ENCODE data around the gene ABHD13.
"Not testable (repeated sequence)": the region's sequence is repeated elsewhere in the genome, so short reads cannot be mapped to it uniquely, and the experiment has no call there.

The ABHD13 gene

DNA sequence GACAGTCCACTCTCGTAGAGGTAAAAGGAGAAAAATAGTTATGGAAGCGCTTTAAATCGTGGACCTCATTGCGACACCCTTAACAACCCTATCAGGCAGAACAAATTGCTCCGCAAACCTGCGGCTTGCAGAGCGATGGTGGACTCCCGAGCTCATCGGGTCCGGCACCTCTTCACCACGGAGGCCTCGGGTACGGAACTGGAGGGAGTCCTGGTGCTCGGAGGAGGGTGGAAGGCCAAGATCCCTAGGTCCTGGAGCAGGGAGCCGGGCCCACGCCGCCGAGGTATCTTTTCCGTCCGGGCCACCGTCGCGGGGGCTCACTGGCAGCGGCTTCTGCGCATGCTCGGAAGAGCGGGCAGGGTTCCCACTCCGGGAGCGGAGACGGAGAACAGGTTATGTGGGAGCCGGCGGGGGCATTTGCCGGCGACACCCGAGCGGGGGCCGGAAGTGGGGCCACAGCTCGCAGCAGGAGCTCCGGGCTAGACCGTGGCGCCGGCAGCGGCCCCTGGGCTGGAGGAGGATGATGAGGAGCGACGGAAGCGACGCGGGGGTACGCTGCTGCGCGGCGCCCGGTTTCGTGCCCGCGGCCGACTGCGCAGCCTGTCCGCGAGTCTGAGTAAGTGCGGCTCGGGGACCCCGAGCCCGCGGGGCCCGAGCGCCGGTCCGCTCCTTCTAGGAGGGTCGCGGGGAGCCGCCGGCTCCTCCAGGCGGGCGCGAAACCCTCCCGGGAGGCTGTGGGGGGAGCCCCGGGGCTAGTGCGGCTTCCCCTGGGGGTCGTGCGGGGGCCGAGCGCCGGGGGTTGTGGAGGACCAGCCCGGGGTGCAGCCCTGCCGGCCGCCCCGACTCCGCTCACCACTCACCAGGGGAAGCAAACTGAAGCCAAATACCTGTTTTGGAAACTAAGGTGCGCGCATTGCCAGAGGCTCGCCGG, at the start of gene ABHD13:
Gene ABHD13, plus strand, starts transcription at position 349 of the 931 bp plus-strand sequence. CDS start 10,827 bp downstream, outside the sequence.
- in situ Hi-C loops (cut with MboI; ENCODE audit: low sequenced_read_pairs), result no loop called here

DNA sequence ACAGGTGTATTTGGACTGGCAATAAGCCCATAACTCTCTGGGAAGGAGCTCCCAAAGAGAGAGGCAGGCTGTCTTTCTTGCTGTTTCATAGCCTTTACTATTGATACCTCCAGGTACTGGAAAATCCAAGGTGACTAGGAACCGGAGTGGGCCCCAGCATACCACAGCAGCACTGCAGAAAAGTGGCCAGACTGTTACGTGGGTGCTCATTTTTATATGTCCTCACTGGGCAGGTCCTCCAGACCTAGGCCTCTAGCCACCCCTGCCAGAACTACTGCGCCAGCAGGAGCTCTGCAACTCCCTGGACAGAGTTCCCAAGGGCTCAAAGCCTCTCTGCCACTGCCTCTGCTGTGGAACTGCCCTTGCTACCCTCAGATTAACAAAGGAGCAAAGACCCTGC, 49.3 kb upstream of the ABHD13 start:
- in situ Hi-C loops (cut with MboI; ENCODE audit: low sequenced_read_pairs), result loop anchor here (25.0 kb wide), 1 partner anchor 957 kb away; no protein-coding TSS in a partner anchor

DNA sequence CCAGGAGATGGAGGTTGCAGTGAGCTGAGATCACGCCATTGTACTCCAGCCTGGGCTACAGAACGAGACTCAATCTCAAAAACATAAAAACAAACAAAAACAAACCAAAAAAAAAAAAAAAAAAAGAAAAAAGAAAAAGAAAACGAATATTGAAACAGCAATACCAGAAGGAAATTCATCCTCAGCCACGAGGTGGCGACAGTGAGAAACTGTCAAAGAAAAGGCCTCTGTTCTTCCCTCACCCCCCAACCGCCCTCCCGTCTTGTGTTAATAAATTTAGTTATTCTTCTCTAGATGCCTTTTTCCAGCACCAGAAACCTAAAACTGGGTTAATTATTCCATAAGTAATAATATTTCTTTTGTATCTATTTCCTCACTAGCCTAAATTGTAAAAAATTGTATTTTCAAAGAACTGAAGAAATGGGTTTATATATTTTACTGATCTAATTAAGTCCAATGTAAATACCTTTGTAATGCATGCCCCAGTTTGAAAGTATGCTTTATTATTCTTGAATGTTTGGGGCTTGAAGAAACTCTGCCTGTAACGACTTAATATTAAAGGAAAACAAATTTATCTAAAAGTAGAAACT, 41.4 kb upstream of the ABHD13 start:
- in situ Hi-C loops (cut with MboI; ENCODE audit: low sequenced_read_pairs), result no loop called here

DNA sequence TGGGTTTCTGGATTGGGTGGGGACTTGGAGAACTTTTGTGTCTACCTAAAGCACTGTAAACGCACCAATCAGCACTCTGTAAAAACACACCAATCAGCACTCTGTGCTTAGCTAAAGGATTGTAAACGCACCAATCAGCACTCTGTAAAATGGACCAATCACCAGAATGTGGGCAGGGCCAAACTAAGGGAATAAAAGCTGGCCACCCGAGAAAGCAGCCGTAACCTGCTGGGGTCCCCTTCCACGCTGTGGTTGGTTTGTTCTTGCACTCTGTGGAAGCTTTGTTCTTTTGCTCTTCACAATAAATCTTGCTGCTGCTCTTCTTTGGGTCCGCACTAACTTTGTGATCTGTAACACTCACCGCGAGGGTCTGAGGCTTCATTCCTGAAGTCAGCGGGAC, 40.1 kb upstream of the ABHD13 start:
- in situ Hi-C loops (cut with MboI; ENCODE audit: low sequenced_read_pairs), result no loop called here

DNA sequence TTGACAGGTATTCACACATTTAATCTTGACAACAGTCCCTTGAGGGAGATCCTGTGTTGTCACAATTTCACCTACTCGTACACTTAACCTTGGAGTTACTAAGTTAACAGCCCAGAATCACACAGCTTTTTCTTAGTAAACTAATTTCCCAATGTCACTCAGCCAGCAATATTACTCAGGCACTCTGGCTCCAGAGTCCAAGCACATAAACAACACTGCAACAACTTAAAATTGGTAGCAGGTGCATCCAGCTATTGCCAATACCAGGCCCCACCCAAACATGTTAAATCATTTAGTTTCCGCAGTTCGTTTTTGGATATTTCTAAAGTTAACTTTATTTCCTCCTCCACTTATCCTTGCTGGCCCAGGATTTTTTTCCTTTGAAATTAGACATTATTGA, 35.5 kb upstream of the ABHD13 start:
- in situ Hi-C loops (cut with MboI; ENCODE audit: low sequenced_read_pairs), result no loop called here

DNA sequence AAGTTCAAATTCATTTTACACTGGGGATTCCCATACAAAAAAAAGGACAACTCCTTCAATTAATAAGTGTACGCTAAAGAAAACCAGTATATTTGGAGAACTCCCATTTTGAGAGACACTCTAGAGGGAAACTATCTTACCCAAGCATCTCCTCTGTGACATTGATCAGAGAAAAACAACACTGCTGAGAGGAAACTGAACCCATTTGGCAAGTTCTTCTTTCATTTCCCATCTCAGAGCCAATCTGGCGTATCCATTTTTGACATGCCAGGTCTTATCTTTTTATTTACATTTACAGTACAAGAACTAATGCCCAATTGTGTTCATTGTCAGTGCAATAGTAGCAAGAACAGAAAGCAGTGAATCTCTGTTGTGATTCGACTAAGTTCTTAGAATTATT, 33.0 kb upstream of the ABHD13 start:
- in situ Hi-C loops (cut with MboI; ENCODE audit: low sequenced_read_pairs), result no loop called here

DNA sequence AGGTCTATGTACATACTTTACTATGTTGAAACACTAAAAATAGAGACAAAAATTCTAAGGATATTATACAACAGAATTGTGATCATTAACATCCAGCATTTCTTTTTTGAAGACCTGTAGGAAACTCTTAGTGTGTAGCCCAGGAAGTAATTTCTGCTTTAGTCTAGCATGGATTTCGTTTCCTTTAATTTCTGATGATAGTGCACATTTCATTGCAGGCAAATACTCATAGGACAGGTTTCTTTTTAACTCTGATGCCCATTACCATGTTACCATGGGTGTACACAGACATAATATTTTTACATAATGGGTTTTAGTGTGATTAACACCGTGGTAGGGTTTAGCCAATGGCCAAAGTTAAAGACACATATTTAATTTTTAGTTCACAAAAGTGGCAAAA, 29.9 kb upstream of the ABHD13 start:
- in situ Hi-C loops (cut with MboI; ENCODE audit: low sequenced_read_pairs), result no loop called here

DNA sequence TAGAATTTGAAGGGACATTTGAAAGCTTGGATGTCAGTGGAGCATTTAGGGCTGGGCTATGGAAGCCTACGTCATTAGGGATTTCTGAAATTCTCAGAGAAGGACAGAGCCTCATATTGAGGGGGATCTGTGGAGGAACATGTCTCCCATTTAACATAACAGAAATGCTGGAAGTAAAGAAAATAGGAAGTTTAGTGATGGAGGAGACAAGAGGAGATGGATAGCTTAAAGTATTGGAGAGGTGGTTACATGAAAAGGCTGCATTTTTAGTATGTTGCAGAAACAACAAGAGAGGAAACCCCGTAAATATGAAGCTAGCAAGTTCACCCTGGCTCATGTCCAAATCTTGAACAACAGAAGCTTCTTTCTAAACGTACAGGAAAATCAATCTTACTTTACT, 27.3 kb upstream of the ABHD13 start:
- in situ Hi-C loops (cut with MboI; ENCODE audit: low sequenced_read_pairs), result no loop called here

DNA sequence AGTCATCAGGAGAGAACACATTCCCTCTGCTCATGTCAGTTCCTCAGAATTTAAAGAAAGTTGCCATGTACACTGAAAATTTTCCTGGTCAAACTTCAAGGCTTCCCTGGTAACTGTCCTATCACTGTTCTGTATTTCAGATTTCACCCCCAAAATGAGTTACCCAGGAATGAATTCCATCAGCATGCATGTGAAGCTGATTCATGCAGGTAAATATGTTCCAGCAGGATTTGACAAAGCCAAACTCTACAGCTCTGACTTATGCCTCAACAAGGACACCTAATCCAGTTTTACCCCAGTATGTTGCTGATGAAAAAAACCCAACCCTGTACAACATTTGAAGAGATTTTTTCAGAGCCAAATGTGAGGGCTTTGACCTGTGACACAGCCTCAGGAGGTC, 24.4 kb upstream of the ABHD13 start:
- in situ Hi-C loops (cut with MboI; ENCODE audit: low sequenced_read_pairs), result no loop called here

DNA sequence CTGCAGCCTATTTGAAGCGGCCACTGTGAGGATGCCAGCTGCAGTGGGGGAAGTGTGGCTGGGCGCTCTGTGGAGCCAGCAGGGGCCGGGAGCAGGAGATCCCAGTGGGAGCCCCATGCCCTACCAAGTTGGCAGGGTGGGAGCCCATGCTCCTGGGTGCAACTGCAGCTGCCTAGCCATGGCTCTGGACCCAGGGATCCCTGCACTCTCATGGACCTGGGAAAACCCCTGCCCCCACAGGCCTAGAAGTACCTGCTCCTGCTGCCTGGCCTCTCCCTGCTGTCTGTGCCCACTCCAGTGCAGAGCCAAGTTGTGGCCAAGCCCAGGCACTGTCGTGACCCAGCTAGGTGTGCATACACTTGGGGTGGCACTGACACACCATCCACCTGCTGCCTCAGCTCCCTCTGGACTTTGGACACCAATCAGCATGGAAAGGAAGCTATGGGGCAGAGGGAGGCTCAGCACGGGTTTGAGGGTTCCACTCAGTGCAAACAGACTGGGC, 23.7 kb upstream of the ABHD13 start:
- in situ Hi-C loops (cut with MboI; ENCODE audit: low sequenced_read_pairs), result no loop called here

DNA sequence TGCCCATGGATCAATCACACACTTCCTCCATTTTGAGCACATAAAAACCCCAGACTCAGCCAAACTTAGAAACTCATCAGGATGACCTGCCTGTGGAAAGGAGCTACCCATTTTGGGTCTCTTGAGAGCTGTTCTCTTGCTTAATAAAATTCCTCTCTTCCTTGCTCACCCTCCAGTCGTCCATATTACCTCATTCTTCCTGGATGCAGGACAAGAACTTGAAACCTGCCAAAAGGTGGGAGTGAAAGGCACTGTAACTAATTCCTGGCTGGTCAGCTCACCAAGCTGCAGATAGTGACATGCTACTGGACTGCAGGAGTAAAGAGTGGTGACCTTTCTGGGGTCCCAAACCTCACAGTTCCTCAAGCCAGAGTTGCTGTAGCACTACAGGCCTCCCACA, 23.0 kb upstream of the ABHD13 start:
- in situ Hi-C loops (cut with MboI; ENCODE audit: low sequenced_read_pairs), result no loop called here

DNA sequence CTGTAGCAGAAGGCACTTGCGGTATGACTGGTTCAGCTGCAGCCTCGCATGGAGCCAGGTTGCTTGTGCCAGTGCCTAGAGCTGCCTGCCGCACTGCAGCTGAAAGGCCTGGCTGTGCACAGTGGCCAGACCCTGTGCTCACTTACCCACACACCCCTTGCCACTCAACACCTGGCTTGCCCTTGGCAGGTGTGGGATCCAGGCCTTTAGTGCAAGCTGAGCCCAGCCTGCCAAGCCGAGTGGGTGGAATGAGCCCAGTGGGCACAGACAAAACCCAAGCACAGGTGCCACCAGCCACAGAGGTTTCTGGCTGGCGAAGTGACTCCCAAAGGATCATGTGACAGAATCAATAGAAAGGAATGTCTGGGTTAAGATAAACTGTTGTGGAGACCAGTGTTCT, 22.3 kb upstream of the ABHD13 start:
- in situ Hi-C loops (cut with MboI; ENCODE audit: low sequenced_read_pairs), result no loop called here

DNA sequence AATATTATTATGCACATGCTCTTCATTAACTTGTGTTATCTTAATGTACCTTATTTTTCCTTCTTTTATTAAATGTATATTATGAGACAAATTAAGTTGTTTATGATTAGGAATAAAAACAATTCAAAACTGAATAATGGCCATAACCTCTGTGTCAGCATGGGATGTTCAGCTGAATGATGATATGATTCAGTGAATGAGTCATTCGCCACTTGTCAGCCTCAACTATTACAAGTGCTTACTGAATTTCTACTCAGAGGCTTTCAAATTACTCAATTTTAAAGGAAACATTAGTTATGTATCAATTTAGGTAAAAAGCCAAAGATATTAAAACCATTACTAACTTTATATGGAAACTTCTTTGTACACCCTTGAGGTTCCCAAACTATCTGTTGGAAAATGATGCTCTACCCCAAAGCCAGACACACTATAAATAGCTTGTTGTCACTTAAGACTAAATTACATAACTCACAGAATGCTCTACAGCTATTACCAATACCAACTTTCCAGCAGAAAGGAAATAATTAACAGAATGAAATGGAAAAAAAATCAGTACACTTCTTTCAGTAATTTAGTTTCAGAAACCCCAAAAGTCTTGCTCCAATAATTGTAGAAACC, 17.3 kb upstream of the ABHD13 start:
- in situ Hi-C loops (cut with MboI; ENCODE audit: low sequenced_read_pairs), result no loop called here

DNA sequence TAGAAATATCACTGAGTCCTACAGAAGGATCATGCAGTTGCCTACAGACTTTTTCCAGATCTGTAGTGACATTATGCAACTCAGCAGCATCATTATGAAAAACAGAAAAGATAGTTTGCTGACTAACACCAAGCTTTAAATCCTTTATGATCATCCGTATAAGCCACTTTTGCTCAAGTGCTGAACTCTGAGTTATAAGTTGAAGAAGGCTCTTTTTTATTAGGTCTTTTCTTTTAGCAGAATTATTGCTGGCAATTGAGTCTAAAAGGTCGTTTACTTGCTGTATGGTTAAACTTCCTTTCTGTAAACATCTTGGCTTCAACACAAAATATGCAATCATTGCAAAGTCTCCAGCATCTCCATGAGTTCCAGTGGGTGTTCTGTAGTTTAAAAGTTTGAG, 7.6 kb upstream of the ABHD13 start:
- in situ Hi-C loops (cut with MboI; ENCODE audit: low sequenced_read_pairs), result no loop called here

DNA sequence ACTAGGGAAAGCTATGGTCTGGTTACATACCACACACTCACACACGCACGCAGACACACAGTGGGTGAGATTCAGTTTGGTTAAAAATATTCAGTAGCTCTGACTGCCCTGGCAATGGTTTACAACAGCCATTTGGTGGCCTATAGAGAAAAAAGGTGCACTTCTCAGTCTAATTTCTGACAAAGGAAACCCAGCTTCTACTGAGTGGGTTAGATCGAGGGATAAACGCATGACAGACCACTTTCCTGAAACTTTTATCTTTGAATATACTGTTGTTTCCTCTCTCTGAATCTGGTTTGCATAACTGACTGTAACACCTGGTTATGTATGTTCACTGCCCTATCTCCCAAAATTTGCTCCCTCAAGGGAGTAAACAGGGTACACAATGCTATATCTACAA, 5.3 kb upstream of the ABHD13 start:
- in situ Hi-C loops (cut with MboI; ENCODE audit: low sequenced_read_pairs), result no loop called here

DNA sequence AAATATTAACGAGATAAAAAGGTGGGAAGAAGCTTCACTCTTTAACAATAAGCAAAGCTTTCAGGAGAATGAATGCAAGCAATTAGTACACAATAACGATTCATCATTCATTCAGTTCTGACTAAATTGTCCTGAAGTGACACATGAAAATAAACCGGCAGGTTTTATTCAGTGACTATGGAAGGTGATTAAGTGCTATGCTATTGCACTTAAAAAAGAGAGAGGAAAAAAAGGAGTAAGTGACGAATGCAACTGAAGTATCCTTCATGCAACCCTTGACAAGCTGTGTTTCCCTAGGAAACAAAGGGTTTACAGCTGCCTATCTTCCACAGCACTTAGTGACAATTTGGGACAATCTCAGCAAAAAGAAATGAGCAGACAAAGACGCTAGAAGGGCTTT, 4.2 kb upstream of the ABHD13 start:
- in situ Hi-C loops (cut with MboI; ENCODE audit: low sequenced_read_pairs), result no loop called here

DNA sequence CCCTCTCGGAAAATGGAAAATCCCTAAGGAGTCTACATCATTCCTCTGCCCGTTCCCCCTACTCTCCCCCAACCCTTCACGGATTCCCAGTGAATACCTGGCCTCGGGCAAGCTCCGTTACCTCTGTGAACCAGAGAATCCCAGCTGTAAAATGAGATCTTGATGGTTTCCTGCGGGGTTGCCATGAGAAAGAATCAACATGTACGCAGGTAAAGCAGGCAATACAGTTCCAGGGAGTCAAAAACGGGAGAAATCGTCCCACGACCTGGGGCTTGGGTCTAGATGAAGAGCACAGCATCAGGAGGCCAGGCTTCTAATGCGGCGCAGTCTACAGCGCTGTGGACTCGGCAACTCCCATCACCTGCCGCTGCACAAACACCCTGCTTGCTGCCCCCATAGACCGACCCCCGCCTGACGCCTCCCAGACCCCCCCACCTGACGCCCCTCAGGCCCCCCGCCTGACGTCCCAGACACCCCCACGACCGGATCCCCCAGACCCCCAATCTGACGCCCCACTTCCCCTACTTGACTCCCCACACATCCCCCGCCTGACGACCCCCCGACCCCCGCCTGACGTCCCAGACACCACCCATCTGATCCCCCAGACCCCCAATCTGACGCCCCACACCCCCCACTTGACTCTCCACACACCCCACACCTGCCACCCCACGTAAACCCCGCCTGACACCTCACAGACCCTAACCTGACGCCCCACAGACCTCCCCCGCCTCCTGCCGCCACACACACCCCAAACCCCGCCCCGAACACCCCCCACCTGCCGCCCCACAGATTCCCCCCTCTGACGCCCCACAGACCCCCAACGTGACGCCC, 3.5 kb upstream of the ABHD13 start:
- in situ Hi-C loops (cut with MboI; ENCODE audit: low sequenced_read_pairs), result no loop called here

DNA sequence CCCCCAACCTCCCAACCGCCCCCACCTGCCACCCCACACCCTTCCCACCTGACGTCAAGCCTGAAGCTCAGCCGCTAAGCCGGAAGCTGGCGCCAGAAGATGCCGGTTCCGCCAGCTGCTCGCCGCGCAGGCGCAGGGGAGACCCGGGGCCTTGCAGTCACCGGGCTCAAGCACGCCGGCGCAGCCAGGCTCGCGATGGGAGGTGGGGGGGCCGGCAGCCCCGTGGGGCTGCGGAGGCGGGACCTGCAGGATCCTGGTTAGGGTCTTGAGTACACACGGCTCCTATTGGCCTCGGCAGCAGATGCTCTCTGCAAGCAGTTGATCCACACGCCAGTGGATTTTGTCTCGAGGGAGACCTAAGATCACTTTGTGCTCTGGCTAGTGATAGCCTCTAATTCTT, 2.8 kb upstream of the ABHD13 start, which contains the start of gene LIG4:
Gene LIG4, minus strand, starts transcription at position 101 of the 400 bp plus-strand sequence. CDS start 4,268 bp downstream, outside the sequence.
- in situ Hi-C loops (cut with MboI; ENCODE audit: low sequenced_read_pairs), result no loop called here

DNA sequence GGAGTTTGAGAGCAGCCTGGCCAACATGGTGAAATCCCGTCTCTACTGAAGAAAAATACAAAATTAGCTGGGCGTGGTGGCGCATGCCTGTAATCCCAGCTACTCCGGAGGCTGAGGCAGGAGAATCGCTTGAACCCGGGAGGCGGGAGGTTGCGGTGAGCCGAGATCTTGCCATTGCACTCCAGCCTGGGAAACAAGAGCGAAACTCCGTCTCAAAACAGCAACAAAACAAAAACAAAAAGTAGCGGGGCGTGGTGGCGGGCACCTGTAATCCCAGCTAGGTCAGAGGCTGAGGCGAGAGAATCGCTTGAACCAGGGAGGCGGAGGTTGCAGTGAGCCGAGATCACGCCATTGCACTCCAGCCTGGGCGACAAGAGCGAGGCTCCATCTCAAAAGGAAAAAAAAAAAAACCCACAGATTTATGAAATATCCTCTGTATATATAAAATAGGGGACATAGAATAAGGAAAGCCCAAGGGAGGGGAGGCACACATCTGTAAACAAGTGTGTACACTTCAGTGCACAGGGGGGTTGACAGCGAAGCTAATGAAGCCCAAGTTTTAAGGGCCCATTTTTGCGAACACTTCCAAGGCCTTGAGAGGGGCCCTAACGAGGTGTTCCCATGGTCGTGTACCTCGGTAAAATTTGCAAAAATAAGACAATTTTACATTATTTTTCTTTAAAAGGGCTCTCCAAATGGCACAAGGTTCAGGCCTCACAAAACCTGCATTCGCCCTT, 717 bp upstream of the ABHD13 start:
- in situ Hi-C loops (cut with MboI; ENCODE audit: low sequenced_read_pairs), result not testable (repeated sequence)

DNA sequence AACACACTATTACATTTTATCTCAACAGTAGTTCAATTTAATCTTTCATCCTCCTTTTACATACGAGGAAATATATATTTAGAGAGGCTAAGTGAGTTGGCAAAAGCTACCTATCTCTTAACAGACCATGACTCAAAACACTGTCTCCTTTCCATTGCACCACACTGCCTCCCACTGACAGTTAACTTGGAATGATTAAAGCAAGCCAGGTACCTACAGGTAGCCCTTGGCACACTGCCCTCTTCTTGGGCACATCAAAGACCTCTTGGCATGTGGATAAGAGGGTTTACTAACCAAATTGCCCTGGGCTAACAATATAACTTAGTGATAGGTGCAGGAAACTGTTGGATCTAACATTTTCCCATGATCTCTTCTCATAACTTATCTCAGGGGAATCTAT, 1.8 kb downstream of the ABHD13 start:
- in situ Hi-C loops (cut with MboI; ENCODE audit: low sequenced_read_pairs), result no loop called here

Measured in HL-60/S4 (cell line).